DMS79 treated with DMSO at 0.1 percent for 48 hours (cell line): ENCODE data around the gene CTSE.

Source experiments
- DNase-seq: peaks from one replicate; lab custom pipeline; 2025; lab: John Stamatoyannopoulos, UW

Gene CTSE

DNA sequence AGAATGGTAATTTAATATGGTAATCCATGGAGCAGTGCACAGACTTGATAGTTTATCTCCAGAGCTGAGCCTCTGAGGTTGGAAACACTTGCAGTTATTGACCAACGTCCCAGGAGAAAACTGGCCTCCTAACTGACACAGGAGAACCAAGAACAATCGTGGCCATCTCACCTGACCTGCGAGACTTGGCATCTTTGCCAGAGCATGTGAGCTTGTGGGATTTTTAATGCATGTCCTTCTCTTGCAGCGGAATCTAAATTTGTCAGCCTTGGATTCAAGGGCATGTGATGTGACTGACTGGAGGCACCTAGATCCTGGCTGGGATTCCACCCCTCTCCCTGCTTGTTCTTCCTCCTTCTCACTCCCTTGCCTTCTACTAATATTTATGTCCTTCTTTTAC is 52.6 kb downstream of the CTSE start:
- DNase-seq = no peak

DNA sequence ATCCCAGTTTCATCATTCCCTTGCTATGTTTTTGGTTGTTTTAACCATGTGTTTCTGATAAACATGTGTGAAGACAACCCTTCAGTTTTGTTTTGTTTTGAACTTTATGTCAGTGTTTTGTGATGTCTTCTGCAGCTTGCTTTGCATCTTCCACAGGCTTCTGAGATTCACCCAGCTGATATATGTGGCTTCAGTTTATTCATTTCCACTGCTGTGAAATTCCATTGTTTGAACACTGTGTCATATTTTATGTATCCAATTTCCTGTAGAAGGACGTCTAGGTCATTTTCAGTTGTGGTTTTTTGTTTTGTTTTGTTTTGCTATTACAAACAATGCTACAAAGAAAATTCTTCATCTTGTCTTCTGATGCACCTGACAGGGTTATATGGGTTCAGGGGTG is 53.2 kb downstream of the CTSE start:
- DNase-seq = no peak

DNA sequence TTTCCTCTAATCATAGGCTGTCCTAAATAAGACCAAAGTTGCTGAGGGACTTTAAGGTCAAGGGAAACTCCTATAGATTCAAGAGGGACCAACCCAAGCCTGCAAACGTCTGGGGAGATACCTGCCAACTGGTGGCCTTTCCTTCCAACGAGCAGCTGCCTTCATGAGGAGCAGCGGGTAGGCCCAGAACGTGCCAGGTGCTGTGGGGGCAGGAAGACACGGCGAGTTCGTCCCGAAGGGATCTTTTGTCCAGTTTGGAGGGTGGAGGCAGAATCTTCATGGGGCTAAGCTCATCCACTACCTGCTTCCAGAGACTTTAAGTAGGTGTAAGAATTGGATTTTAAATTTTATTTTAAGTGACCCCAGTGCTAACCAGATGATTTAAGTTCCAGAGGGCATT is 54.5 kb downstream of the CTSE start:
- DNase-seq = no peak

DNA sequence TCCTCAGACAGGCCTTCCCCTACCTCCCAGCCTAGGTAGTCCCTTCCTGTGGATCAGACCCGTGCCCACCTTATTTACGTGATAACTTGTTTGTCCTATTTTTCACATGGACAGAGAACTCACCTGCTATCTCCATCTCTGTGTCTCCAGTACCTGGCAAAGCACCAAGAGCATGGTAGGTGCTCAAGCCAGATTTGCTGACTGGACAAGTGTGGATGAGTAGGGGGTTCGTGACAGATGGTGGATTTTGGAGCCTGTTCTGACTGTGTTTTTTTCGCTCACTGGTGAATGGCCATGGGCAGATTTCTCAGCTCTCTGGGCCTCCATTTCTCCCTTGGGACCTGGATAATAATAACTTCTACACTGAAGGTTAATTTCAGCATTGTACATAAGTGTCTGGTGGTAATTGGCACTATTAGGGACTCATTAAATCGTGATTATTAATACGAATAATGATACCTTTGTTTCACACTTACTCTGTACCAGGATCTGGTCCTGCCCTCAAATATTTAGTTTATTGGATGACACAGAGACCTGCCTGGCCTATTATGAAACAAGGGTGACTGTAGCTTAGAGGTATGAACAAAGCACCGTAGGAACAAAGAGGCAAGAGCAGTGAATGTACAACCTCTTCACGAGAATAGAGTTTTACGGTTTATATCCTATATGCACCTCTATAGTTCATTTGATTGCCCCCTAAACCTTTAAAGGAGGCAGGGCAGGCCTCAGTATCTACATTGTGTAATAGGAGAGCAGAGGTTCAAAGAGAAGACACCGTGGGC is 56.0 kb downstream of the CTSE start:
- no peak for DNase-seq

DNA sequence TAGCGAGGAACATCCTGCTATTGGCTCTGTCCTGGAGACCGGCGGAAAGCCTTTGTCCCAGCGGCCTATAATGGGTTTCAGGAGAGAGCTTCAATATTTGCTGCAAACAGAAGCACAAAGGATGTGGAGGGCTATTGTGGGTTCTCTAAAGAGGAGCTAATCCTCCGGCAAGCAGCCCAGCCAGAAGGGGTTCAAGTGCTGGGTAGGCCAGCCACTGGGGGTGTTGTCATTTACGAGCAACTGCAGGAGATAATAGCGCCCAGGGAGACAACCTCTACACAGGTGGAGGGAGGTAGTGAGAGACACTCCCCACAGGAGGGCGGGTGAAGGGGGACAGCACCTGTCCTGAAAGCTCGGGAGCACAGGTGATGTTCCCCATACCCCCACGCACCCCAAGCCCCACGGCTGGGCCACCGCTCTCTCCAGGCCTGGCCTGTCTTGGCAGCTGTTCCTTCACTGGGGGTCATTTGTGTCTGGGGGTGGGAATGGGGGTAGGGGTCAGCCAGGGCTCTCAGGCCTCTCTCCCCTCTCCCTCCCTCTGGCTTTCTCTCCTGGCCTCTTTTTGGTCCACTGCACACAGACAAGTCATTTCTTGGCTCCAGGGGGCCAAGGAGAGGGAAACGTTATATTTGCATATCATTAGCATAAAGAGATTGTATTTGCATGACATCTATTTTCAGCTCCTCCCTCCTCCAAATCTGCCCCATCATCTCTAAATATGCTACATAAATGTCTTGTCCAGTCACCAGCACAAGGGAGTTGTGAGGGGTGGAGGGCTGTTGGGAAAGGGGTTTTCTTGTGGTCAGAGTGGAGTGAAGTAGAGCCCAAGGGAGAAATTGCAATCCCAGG is 58.4 kb downstream of the CTSE start:
- peak; percentile 84 for DNase-seq

DNA sequence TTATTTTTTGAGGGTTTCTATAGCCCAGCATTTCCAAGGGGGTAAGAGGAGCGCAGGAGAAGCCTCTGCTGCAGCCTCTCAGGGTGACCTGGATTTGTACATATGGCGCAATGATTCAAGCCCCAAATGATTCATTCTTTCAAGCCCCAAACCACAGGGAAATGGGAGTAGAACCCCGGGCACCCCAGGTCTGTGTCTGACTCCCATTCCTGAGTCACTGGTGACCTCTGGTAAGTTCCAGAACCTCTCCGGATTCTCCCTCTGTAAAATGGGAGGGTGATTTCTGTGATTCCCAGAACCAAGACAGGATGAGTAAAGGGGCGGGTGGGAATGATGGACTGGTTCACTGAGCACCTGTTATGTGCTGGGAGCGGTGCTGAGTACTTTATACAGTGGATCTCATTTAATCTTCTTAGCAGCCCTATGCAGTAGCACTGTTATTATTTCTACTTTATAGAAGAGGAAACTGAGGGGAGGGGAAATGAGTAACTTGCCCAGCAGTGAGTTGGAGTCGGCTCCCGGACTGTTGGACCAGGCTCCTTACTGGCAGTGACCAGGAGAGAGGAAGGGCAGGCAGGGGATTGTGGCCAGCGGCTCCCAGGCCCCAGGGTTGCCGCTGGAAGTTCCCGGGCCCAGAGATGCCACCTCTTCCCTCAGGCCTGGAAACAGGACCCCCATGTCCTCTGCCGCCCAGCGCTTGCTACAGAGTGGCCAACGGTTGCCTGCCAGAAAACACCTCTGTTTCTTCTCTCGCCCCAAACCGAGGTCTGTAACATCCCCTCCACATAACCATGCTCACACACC is 60.1 kb downstream of the CTSE start:
- no peak for DNase-seq

DNA sequence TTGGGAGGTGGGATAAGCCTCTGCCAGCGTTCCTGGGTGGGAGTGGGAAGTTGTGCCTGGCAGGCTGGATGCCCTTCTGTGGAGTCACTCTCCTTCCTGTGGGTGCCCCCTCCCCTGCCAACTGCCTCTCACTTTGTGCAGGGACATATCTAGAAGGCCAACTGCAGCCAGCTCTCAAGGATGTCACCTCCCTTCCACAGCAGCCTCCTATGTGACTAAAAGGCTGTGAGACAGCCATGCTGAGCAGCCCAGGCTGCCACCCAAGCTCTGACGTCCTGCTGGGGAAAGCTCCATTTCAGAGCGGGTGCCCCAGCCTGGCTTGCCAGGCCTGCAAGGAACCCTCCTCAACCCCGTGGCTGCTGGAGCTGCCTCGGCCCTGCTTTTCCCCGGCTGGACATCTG is 60.9 kb downstream of the CTSE start:
- DNase-seq = peak; percentile 45

DNA sequence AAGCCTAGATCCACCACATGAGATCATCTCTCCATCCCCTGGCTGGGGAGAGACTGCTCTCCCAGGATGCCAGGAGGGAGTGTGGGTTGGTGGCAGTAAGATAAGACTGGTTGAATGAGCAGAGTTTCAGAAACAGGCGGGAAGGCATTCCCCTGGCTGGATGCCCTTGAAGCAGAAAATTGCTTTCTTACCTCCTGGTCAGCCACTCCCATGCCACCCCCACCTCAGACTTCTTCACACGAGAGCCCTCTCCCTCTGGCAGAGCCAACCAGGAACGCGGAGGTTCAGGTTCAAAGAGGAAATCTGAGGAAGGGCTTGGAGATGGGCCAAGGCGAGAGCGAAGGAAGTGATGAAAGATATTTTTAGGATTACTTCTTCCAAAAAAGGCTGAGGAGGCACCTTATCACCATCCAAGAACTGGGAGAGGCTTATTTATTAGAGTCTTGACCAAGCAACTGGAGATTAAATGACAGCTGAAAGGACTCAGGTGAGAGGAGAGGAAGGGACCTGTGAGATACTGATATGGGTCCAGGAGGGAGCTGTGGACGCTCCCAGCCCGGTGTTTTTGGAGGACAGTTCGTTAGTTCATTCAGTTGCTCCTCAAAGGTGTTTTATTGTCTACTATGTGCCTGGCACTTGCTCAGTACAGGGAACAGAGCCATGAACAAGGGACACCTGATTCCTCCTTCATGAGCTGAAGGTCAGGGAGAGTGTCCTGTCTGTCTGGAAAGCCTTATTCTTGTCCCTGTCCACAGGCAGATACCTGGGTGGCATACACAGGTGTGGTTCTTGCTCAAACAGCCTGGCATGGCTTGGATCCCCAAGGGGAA is 61.5 kb downstream of the CTSE start:
- DNase-seq = peak; percentile 98

DNA sequence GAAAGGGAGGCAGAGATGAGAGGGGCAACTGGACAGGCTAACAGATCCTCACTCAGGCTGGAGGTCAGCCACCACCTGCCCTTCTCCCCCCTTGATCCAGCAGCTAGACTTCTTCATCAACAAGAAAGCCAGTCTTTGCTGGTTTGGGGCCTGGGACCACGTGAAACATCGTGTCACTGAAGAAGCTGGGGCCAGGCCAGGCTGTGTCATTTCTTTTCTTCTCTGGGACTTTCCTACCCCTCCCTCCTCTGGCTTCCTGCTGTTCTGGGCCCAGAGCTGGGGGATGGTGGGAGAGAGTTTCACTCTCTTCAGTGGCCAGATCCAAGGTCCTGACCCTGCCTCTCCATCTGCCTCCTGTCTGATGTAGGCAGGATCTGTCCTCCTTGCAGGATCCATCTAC is 62.3 kb downstream of the CTSE start:
- DNase-seq = peak; percentile 37

DNA sequence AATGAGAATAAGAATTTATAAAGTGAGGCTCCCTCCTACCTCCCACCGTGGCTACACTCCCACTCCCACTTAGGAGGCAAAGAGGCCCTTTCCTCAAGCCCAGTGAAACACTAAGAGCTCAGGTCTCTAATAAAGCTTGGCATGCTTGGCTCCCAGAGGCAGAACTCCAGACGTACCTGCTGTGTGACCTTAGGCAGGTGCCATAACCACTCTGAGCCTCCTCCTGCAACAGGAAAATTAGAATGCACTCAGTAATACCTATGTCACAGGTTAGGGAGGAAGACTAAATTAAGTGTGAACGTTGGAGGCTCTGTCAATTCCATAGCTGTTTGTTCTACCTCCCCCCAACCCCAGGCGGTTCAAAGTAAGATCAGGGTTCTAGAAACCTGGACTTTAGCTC is 63.9 kb downstream of the CTSE start:
- no peak for DNase-seq
